Gastrocnemius medialis (tissue), 4 donors: ENCODE measurements around the gene SCMH1. TPM values are rescaled to one million over a fixed set of nuclear protein-coding genes. Genes with fewer than 3 reads are reported as not detected.

Experiments
- ATAC-seq, 2 donors: fragments of 150-250 bp; one replicate each; pipeline ENCODE4 v1.9.1; 2016
- DNase-seq, 2 donors: peaks; one replicate each; pipeline ENCODE4 v3.0.0-alpha.2; 2019
- H3K27ac ChIP-seq, 4 donors: fragments of 200-600 bp; sonication (generic); 1 replicate in 1 of 4; 2 replicates in 3 of 4; pipeline ENCODE4 v1.5.1; 2016 to 2018; ENCODE audit warnings: mild to moderate bottlenecking in 2 of 4, moderate library complexity in 1 of 4
- H3K27me3 ChIP-seq, 3 donors: fragments of 200-600 bp; sonication (generic) in 2 of 3; 1 replicate in 1 of 3; 2 replicates in 2 of 3; pipeline versions ENCODE4 v1.5.1 to v1.6.0; 2016 to 2019; ENCODE audit warnings: mild to moderate bottlenecking in 1 of 3, moderate library complexity in 1 of 3
- H3K36me3 ChIP-seq, 2 donors: fragments of 200-600 bp; sonication (generic) in 1 of 2; one replicate each; pipeline ENCODE4 v1.5.1; 2017 to 2018
- H3K4me1 ChIP-seq, 2 donors: fragments of 200-600 bp; sonication (generic) in 1 of 2; one replicate each; pipeline ENCODE4 v1.5.1; 2016 to 2017; ENCODE audit warnings: mild to moderate bottlenecking in 2 of 2
- H3K4me3 ChIP-seq, 4 donors: fragments of 200-600 bp; sonication (generic) in 3 of 4; 1 replicate in 1 of 4; 2 replicates in 3 of 4; pipeline ENCODE4 v1.5.1; 2016 to 2019; ENCODE audit warnings: mild to moderate bottlenecking in 2 of 4
- H3K9me3 ChIP-seq, 3 donors: fragments of 200-600 bp; sonication (generic) in 2 of 3; 1 replicate in 1 of 3; 2 replicates in 2 of 3; pipeline ENCODE4 v1.5.1; 2016 to 2019
- CTCF ChIP-seq, 5 experiments: fragments of 450-650 bp in 3 of 5; fragments of 200-600 bp in 2 of 5; sonication (generic) in 2 of 5; IDR thresholded peaks in 4 of 5; conservative IDR thresholded peaks in 1 of 5; 1 replicate in 4 of 5; 2 replicates in 1 of 5; pipeline ENCODE4 v1.5.1; 2016 to 2019; ENCODE audit warnings: antibody characterized with exemption in 5 of 5, mild to moderate bottlenecking in 3 of 5, moderate library complexity in 3 of 5
- POLR2A ChIP-seq, 2 donors: fragments of 450-650 bp; IDR thresholded peaks; one replicate each; pipeline ENCODE4 v1.6.1; 2017; ENCODE audit warnings: antibody characterized with exemption in 2 of 2, mild to moderate bottlenecking in 2 of 2, moderate library complexity in 2 of 2
- in situ Hi-C, 4 donors: fragments of 200-750 bp; cut with MboI; loops; one replicate each; pipeline versions ENCODE4 v1.15.0 to v1.8.0; 2017; ENCODE audit warnings: low sequenced_read_pairs in 4 of 4
- intact Hi-C: fragments of 100-400 bp; cut with DNase I; formaldehyde crosslinking; loops from one replicate; pipeline ENCODE4 v1.15.1; 2023; ENCODE audit warnings: low total_unique reads
- total RNA-seq, 4 donors: library from RNA; depleted of rRNA; stranded (reverse); fragments of >200 nt; gene quantifications; one replicate each; pipeline versions ENCODE4 v1.1.0 to v1.2.3, GENCODE V29; 2016

Gene SCMH1
- total RNA-seq, 4 donors from 2014 or later, result 17.1 to 29.4 (median 25.5) TPM

- TF ChIP-seq CTCF (IDR thresholded peaks at IDR 0.05 in 4 of 5, conservative IDR thresholded peaks at IDR 0.05 in 1 of 5) (no peak), POLR2A (IDR thresholded peaks at IDR 0.05) (peak in 1 of 2 donors; percentile 9)
Measured at GRCh38 chr1:41109310-41110197, 132.6 kb downstream of the SCMH1 start.

GRCh38 chr1:41108696-41109275 lies 133.3 kb downstream of the SCMH1 start:
- in situ Hi-C loops (no loop called here), intact Hi-C loops (loop anchor here (1.0 to 10.0 kb wide), 3 partner anchors 62 to 316 kb away; no protein-coding TSS in a partner anchor)
- H3K36me3 ChIP-seq, result no peaks in the 10 kb centered on the region
- TF ChIP-seq CTCF (IDR thresholded peaks at IDR 0.05 in 4 of 5, conservative IDR thresholded peaks at IDR 0.05 in 1 of 5) (no peak), POLR2A (IDR thresholded peaks at IDR 0.05) (no peak)
- peak; percentile 18 to 34 for DNase-seq
- H3K4me1 ChIP-seq, result peaks cover 26 to 34% of the 10 kb centered on the region in 2 donors
- H3K27ac ChIP-seq, result peak overlapping the region; percentile 76 to 87 (median 82)
- H3K9me3 ChIP-seq, result no peaks in the 10 kb centered on the region
- peak; percentile 53 to 60 for ATAC-seq
- peak overlapping the region in 1 of 4 donors; percentile 9 for H3K4me3 ChIP-seq
- H3K27me3 ChIP-seq, result no peaks in the 10 kb centered on the region

More at GRCh38 chr1:41109310-41110197, 132.6 kb downstream of the SCMH1 start:
- Histone ChIP-seq H3K27ac (peak overlapping the region; percentile 76 to 87 (median 82)), H3K4me3 (peak overlapping the region in 2 of 4 donors; percentile 4 to 9), H3K9me3 (no peaks in the 10 kb centered on the region), H3K4me1 (peaks cover 26 to 30% of the 10 kb centered on the region in 2 donors), H3K27me3 (no peaks in the 10 kb centered on the region), H3K36me3 (no peaks in the 10 kb centered on the region)
- intact Hi-C loops (loop anchor here (1.0 to 10.0 kb wide), 3 partner anchors 63 to 315 kb away; no protein-coding TSS in a partner anchor), in situ Hi-C loops (no loop called here)
- DNase-seq (peak; percentile 24 to 55), ATAC-seq (peak; percentile 94 to 95)

- peak overlapping the region in 1 of 4 donors; percentile 66 for H3K27ac ChIP-seq
- TF ChIP-seq POLR2A (IDR thresholded peaks at IDR 0.05) (no peak), CTCF (IDR thresholded peaks at IDR 0.05 in 4 of 5, conservative IDR thresholded peaks at IDR 0.05 in 1 of 5) (no peak)
- no peak for ATAC-seq
- intact Hi-C loops (loop anchor here (2.0 to 10.0 kb wide), 3 partner anchors 59 to 321 kb away; no protein-coding TSS in a partner anchor), in situ Hi-C loops (no loop called here)
- H3K27me3 ChIP-seq, result no peaks in the 10 kb centered on the region
- no peaks in the 10 kb centered on the region for H3K36me3 ChIP-seq
- H3K4me1 ChIP-seq, result peaks cover 37 to 39% of the 10 kb centered on the region in 2 donors
- DNase-seq, result no peak
- H3K4me3 ChIP-seq, result no peak overlapping the region
- H3K9me3 ChIP-seq, result no peaks in the 10 kb centered on the region
Measured at GRCh38 chr1:41103766-41104165, 138.3 kb downstream of the SCMH1 start.

- peaks cover 27 to 31% of the 10 kb centered on the region in 2 donors for H3K4me1 ChIP-seq
- no peaks in the 10 kb centered on the region for H3K9me3 ChIP-seq
- TF ChIP-seq POLR2A (IDR thresholded peaks at IDR 0.05), result no peak
- no peak for TF ChIP-seq CTCF (IDR thresholded peaks at IDR 0.05 in 4 of 5, conservative IDR thresholded peaks at IDR 0.05 in 1 of 5)
- no peaks in the 10 kb centered on the region for H3K36me3 ChIP-seq
- H3K27me3 ChIP-seq, result no peaks in the 10 kb centered on the region
- no peak for DNase-seq
- peak in 1 of 2 donors; percentile 26 for ATAC-seq
- in situ Hi-C loops, result no loop called here
- peak overlapping the region; percentile 35 to 66 (median 59) for H3K27ac ChIP-seq
- H3K4me3 ChIP-seq, result peak overlapping the region in 1 of 4 donors; percentile 24
- intact Hi-C loops, result loop anchor here (2.0 to 10.0 kb wide), 3 partner anchors 58 to 322 kb away; no protein-coding TSS in a partner anchor
Measured at GRCh38 chr1:41102653-41103052, 139.5 kb downstream of the SCMH1 start.
